Stimulated activated CD4-positive, alpha-beta T cell treated with anti-CD3 and anti-CD28 coated beads, Interleukin-15, amount 100 ng/mL, for 48 hours (primary cell): ENCODE measurements around the gene CYP8B1.

Experiments
- DNase-seq, 2 donors: peaks; one replicate each; pipeline ENCODE4 v3.0.0-alpha.2; 2020; ENCODE audit warnings: low read depth in 2 of 2

The CYP8B1 gene

GRCh38 chr3:42875325-42876151, at the start of gene CYP8B1:
CYP8B1 (minus strand) TSS chr3:42875879; CDS start chr3:42875816, 63 bp downstream.
- DNase-seq, result no peak

GRCh38 chr3:42923606-42924005, 47.9 kb upstream of the CYP8B1 start:
- no peak for DNase-seq

GRCh38 chr3:42914771-42915515, 39.3 kb upstream of the CYP8B1 start:
- no peak for DNase-seq

- no peak for DNase-seq
Measured at GRCh38 chr3:42911551-42911950, 35.9 kb upstream of the CYP8B1 start.

GRCh38 chr3:42908675-42909074, 33.0 kb upstream of the CYP8B1 start:
- no peak for DNase-seq

GRCh38 chr3:42906848-42907183, 31.1 kb upstream of the CYP8B1 start:
- DNase-seq, result no peak

- no peak for DNase-seq
Measured at GRCh38 chr3:42906070-42906847, 30.6 kb upstream of the CYP8B1 start, which contains the start of gene ZNF662. ZNF662 (plus strand) TSS chr3:42906142; CDS start chr3:42908115, 1,973 bp downstream.

GRCh38 chr3:42905740-42906069, 30.0 kb upstream of the CYP8B1 start:
- DNase-seq, result no peak

- no peak for DNase-seq
Measured at GRCh38 chr3:42904076-42904475, 28.4 kb upstream of the CYP8B1 start.

- no peak for DNase-seq
Measured at GRCh38 chr3:42902257-42902656, 26.6 kb upstream of the CYP8B1 start.

- no peak for DNase-seq
Measured at GRCh38 chr3:42901073-42901415, 25.4 kb upstream of the CYP8B1 start.

GRCh38 chr3:42900226-42901072, 24.8 kb upstream of the CYP8B1 start:
- no peak for DNase-seq

GRCh38 chr3:42898896-42899675, 23.4 kb upstream of the CYP8B1 start:
- no peak for DNase-seq

- DNase-seq, result no peak
Measured at GRCh38 chr3:42895580-42895868, 19.8 kb upstream of the CYP8B1 start.

- DNase-seq, result no peak
Measured at GRCh38 chr3:42894698-42895579, 19.3 kb upstream of the CYP8B1 start.

GRCh38 chr3:42892807-42893206, 17.1 kb upstream of the CYP8B1 start:
- DNase-seq, result no peak

GRCh38 chr3:42892169-42892568, 16.5 kb upstream of the CYP8B1 start:
- DNase-seq, result no peak

GRCh38 chr3:42891042-42891441, 15.4 kb upstream of the CYP8B1 start:
- DNase-seq, result no peak

GRCh38 chr3:42887084-42887483, 11.4 kb upstream of the CYP8B1 start:
- no peak for DNase-seq

GRCh38 chr3:42886294-42886822, 10.7 kb upstream of the CYP8B1 start:
- no peak for DNase-seq
